ENCODE measurements around the gene NSMCE3. TPM values are rescaled to one million over a fixed set of nuclear protein-coding genes. Genes with fewer than 3 reads are reported as not detected.

Gene NSMCE3
- polyA plus RNA-seq, 1 donor from 2014 or later = 15.1 TPM

GRCh38 chr15:29291067-29291845 lies 21.6 kb upstream of the NSMCE3 start:
- no peak overlapping the region for H3K4me2 ChIP-seq (ENCODE audit: low read length)
- H3K9me2 ChIP-seq (ENCODE audit: insufficient read depth, low read length) = no peaks in the 10 kb centered on the region
- no peaks in the 10 kb centered on the region for H3K79me2 ChIP-seq (replicated peaks; ENCODE audit: insufficient read depth, low read length)
- H3K27ac ChIP-seq (ENCODE audit: low read length) = no peak overlapping the region
- H3K27me3 ChIP-seq (ENCODE audit: insufficient read depth, low read depth, low read length) = no peaks in the 10 kb centered on the region
- no peak overlapping the region for H3K9ac ChIP-seq (ENCODE audit: low read length)
- H3F3A ChIP-seq (ENCODE audit: insufficient read depth, low read length, poor library complexity, severe bottlenecking) = no peaks in the 10 kb centered on the region
- H3K9me3 ChIP-seq (ENCODE audit: low read length) = no peaks in the 10 kb centered on the region
- TF ChIP-seq EZH2 (IDR thresholded peaks at IDR 0.05; ENCODE audit: borderline replicate concordance, insufficient read depth, low read length, poor library complexity, severe bottlenecking) = no peak
- TF ChIP-seq, protein P1, sequence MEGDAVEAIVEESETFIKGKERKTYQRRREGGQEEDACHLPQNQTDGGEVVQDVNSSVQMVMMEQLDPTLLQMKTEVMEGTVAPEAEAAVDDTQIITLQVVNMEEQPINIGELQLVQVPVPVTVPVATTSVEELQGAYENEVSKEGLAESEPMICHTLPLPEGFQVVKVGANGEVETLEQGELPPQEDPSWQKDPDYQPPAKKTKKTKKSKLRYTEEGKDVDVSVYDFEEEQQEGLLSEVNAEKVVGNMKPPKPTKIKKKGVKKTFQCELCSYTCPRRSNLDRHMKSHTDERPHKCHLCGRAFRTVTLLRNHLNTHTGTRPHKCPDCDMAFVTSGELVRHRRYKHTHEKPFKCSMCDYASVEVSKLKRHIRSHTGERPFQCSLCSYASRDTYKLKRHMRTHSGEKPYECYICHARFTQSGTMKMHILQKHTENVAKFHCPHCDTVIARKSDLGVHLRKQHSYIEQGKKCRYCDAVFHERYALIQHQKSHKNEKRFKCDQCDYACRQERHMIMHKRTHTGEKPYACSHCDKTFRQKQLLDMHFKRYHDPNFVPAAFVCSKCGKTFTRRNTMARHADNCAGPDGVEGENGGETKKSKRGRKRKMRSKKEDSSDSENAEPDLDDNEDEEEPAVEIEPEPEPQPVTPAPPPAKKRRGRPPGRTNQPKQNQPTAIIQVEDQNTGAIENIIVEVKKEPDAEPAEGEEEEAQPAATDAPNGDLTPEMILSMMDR (IDR thresholded peaks at IDR 0.05; ENCODE audit: poor library complexity, severe bottlenecking) = no peak
- no peak for TF ChIP-seq TAF1 (IDR thresholded peaks at IDR 0.05; ENCODE audit: low read depth)
- TF ChIP-seq SMC3 (conservative IDR thresholded peaks at IDR 0.05; ENCODE audit: poor library complexity) = no peak
- TF ChIP-seq POLR2AphosphoS5 (IDR thresholded peaks at IDR 0.05) = no peak
- TF ChIP-seq, protein P2, sequence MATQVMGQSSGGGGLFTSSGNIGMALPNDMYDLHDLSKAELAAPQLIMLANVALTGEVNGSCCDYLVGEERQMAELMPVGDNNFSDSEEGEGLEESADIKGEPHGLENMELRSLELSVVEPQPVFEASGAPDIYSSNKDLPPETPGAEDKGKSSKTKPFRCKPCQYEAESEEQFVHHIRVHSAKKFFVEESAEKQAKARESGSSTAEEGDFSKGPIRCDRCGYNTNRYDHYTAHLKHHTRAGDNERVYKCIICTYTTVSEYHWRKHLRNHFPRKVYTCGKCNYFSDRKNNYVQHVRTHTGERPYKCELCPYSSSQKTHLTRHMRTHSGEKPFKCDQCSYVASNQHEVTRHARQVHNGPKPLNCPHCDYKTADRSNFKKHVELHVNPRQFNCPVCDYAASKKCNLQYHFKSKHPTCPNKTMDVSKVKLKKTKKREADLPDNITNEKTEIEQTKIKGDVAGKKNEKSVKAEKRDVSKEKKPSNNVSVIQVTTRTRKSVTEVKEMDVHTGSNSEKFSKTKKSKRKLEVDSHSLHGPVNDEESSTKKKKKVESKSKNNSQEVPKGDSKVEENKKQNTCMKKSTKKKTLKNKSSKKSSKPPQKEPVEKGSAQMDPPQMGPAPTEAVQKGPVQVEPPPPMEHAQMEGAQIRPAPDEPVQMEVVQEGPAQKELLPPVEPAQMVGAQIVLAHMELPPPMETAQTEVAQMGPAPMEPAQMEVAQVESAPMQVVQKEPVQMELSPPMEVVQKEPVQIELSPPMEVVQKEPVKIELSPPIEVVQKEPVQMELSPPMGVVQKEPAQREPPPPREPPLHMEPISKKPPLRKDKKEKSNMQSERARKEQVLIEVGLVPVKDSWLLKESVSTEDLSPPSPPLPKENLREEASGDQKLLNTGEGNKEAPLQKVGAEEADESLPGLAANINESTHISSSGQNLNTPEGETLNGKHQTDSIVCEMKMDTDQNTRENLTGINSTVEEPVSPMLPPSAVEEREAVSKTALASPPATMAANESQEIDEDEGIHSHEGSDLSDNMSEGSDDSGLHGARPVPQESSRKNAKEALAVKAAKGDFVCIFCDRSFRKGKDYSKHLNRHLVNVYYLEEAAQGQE (IDR thresholded peaks at IDR 0.05; ENCODE audit: borderline replicate concordance) = no peak
- no peak for TF ChIP-seq MXI1 (conservative IDR thresholded peaks at IDR 0.05; ENCODE audit: poor library complexity, severe bottlenecking)
- TF ChIP-seq EP300 (conservative IDR thresholded peaks at IDR 0.05; ENCODE audit: poor library complexity, severe bottlenecking) = no peak
- no peak for TF ChIP-seq RAD21 (conservative IDR thresholded peaks at IDR 0.05)
- H4K20me1 ChIP-seq (ENCODE audit: insufficient read depth) = no peaks in the 10 kb centered on the region
- no peak overlapping the region for H2AFZ ChIP-seq (ENCODE audit: low read depth, low read length)
- H3K4me3 ChIP-seq (ENCODE audit: low read length) = no peak overlapping the region
- H3K36me3 ChIP-seq (ENCODE audit: insufficient read depth, low read length) = no peaks in the 10 kb centered on the region

DNA sequence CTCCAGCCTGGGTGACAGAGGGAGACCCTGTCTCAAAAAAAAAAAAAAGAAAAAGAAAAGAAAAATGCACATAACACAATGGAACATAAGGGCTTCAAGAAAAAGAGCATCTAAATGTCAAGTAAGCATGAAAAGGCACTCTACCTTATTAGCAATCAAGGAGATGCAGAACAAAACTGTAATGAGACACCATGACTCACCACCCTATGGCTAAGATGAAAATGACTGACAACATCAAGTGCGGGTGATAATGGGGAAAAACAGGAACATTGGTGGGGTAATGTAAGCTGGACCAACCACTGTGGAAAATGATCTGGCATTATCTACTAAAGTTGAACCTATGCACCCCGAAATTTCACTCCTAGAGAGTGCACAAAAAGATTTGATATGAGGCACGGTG lies 19.6 kb upstream of the NSMCE3 start:
- Histone ChIP-seq H3K27me3 (ENCODE audit: insufficient read depth, low read depth, low read length) (no peaks in the 10 kb centered on the region), H3K9me3 (ENCODE audit: low read length) (no peaks in the 10 kb centered on the region), H3K4me2 (ENCODE audit: low read length) (no peak overlapping the region), H4K20me1 (ENCODE audit: insufficient read depth) (no peaks in the 10 kb centered on the region), H3F3A (ENCODE audit: insufficient read depth, low read length, poor library complexity, severe bottlenecking) (no peaks in the 10 kb centered on the region), H3K4me3 (ENCODE audit: low read length) (no peak overlapping the region), H3K9me2 (ENCODE audit: insufficient read depth, low read length) (no peaks in the 10 kb centered on the region), H2AFZ (ENCODE audit: low read depth, low read length) (no peak overlapping the region), H3K79me2 (replicated peaks; ENCODE audit: insufficient read depth, low read length) (no peaks in the 10 kb centered on the region), H3K9ac (ENCODE audit: low read length) (no peak overlapping the region), H3K27ac (ENCODE audit: low read length) (no peak overlapping the region), H3K36me3 (ENCODE audit: insufficient read depth, low read length) (no peaks in the 10 kb centered on the region)
- TF ChIP-seq EP300 (conservative IDR thresholded peaks at IDR 0.05; ENCODE audit: poor library complexity, severe bottlenecking) (no peak), EZH2 (IDR thresholded peaks at IDR 0.05; ENCODE audit: borderline replicate concordance, insufficient read depth, low read length, poor library complexity, severe bottlenecking) (no peak), MXI1 (conservative IDR thresholded peaks at IDR 0.05; ENCODE audit: poor library complexity, severe bottlenecking) (no peak), POLR2AphosphoS5 (IDR thresholded peaks at IDR 0.05) (no peak), TAF1 (IDR thresholded peaks at IDR 0.05; ENCODE audit: low read depth) (no peak), RAD21 (conservative IDR thresholded peaks at IDR 0.05) (no peak), SMC3 (conservative IDR thresholded peaks at IDR 0.05; ENCODE audit: poor library complexity) (no peak)
- TF ChIP-seq, protein P2 (IDR thresholded peaks at IDR 0.05; ENCODE audit: borderline replicate concordance) = no peak
- TF ChIP-seq, protein P1 (IDR thresholded peaks at IDR 0.05; ENCODE audit: poor library complexity, severe bottlenecking) = no peak
